GM12872 (cell line): ENCODE measurements around the gene PCSK6.

Experiments
- TF ChIP-seq, protein P1 (sequence below): IDR thresholded peaks from 3 replicates; pipeline ENCODE4 v1.5.1; 2011; ENCODE audit warnings: low read depth, mild to moderate bottlenecking, low read length, moderate library complexity; ENCODE audit not compliant: insufficient read depth

PCSK6 gene

DNA sequence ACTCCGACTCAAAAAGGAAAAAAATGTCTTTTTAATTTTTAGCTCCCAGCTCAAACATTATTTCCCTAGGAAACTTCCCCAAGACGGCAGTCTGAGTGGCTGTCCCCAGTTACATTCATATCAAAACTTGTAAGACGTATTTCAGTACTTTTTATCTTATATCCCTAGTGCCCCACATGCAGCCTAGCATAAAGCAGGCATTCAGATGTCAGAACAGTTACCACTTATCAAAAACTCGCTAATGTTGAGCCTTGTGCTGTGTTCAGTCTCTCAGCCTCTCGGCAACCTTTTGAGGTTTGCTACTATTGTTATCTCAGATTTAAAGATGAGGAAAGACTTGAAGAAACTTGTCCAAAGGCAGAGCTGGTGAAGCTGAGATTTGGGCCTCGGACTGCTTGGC is 205.6 kb downstream of the PCSK6 start:
- TF ChIP-seq, protein P1, sequence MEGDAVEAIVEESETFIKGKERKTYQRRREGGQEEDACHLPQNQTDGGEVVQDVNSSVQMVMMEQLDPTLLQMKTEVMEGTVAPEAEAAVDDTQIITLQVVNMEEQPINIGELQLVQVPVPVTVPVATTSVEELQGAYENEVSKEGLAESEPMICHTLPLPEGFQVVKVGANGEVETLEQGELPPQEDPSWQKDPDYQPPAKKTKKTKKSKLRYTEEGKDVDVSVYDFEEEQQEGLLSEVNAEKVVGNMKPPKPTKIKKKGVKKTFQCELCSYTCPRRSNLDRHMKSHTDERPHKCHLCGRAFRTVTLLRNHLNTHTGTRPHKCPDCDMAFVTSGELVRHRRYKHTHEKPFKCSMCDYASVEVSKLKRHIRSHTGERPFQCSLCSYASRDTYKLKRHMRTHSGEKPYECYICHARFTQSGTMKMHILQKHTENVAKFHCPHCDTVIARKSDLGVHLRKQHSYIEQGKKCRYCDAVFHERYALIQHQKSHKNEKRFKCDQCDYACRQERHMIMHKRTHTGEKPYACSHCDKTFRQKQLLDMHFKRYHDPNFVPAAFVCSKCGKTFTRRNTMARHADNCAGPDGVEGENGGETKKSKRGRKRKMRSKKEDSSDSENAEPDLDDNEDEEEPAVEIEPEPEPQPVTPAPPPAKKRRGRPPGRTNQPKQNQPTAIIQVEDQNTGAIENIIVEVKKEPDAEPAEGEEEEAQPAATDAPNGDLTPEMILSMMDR: no peak

DNA sequence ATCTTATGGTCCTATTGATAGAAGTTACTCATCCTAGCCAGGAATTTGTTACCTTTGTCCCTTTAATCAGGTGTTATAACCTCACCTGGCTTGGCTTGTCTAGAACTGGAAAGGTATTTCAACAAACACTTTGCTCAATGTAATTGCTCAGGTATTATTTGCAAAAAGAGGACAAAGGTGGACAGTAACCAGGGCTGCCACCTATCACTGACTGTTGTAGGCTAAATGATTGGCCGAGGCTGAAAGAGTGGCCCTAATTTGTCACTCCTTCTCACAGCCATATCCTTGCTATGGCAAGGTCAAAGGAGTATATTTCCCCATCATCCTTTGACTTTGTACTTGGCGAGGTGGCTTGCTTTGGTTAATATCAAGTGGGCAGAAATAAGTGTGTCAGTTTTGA is 209.5 kb downstream of the PCSK6 start:
- TF ChIP-seq, protein P1: no peak

- TF ChIP-seq, protein P1: no peak
Measured at GRCh38 chr15:101277943-101278564, 211.5 kb downstream of the PCSK6 start.

DNA sequence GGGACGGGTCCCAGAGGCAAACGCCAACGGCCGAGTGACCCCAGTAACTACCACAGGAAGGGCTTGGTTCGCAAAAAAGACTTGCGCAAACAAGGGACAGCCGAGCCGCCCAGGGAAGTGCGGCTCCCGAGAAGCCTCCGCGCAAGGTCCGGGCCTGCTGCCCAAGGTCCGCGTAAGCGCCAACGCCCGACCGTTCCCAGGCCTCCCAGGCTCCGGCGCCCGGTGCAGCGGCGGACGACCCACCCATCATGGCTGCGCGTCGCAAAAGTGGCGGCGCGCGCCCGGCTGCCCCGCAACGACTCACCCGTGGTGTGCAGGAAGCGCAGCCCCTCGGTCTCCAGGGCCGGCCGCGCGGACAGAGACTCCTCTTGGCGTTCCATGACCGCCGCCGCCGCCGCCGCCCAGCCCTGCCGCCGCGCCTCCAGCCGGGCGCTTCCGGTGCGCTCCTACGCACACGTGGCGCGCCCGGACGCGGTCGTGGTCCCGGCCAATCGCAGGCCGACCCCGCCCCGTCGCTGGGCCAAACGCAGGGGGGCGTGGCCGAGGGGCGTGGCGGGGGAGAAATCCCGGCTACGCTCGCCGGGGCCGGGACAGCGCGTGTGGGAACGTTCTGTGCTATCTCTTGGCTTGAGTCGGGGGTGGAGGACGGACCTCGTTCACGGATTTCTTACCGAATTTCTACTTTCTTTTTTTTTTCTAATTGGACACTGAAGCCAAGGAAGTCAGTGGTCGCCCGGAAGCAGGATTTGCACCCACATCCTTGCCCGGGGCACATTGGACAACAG is 212.3 kb downstream of the PCSK6 start, which contains the start of gene SELENOS:
SELENOS (minus strand) TSS at position 448 of the 785 bp plus-strand sequence; CDS start at position 380, 68 bp downstream.
- TF ChIP-seq, protein P1: no peak

DNA sequence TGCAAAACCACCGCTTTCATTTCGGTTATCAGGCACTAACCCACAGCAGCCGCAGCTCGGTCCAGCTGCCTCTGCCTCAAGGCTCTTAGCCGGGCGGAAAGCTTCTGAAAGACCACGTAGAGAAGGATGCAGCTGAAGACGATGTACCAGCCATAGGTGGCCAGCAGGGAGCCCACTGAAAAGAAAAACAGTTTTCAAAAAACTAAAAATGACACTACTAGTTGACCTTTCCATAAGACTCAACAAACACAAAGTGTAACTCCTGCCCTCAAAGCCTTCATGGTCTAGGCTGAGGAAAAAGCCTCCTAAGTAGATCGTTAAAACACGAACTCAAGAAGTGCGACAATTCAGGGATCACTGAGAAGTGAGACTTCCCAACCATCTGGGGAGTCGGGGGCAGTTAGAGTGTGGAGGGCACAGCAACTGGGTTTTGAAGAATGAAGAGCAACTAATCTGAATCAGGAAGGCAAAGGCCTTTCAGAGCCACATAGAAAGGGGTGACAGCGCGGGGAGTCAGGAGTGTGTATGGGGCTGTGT is 212.9 kb downstream of the PCSK6 start:
- TF ChIP-seq, protein P1: peak; percentile 63

DNA sequence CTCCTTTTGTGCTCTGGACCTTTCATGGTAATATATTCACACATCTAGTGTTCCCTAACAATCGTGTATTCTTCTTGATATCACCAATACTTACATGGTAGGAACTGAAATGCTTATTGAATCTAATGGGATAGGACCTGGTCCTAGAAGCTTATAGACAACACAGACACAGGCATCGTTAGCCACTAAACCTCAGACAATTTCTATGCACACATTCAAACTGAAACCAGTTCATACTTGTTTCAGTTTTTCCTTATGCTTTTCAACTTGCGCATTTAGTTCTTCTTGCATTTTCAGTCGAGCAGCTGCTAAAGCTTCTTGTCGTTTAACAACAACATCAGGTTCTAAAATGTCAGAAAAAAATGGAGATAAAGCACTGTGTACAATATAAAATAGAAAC is 214.5 kb downstream of the PCSK6 start:
- TF ChIP-seq, protein P1: no peak

- TF ChIP-seq, protein P1: no peak
Measured at GRCh38 chr15:101273534-101273933, 216.0 kb downstream of the PCSK6 start.
